WTC11 (cell line): Measurements from ENCODE around the gene MACO1. TPM values are rescaled to one million over a fixed set of nuclear protein-coding genes. Genes with fewer than 3 reads are reported as not detected.

Experiments used
- ATAC-seq: fragments of 200-7000 bp; cut with Tn5 transposase; 2 replicates; pipeline ENCODE4 v1.10.0; 2021; ENCODE audit warnings: mild to moderate bottlenecking, moderate library complexity
- CTCF ChIA-PET: fragments of 300-600 bp; sonication (Branson Sonifier 250); formaldehyde crosslinking; loops from one replicate; lab custom pipeline; 2021; ENCODE audit warnings: antibody characterized with exemption; lab: Charles Lee
- POLR2A ChIA-PET: fragments of 350-600 bp; sonication (Branson Sonifier 250); formaldehyde crosslinking; loops from one replicate; lab custom pipeline; 2021; ENCODE audit warnings: antibody characterized with exemption; lab: Charles Lee
- DNase-seq: peaks from one replicate; pipeline ENCODE4 v3.0.0; 2021; ENCODE audit warnings: low spot score
- H3K27ac Mint-ChIP-seq: 2 replicates; pipeline ENCODE4 v1.8.0; 2021; ENCODE audit warnings: mixed read lengths
- H3K27me3 Mint-ChIP-seq: 2 replicates; pipeline ENCODE4 v1.8.0; 2021; ENCODE audit warnings: low read depth, mild to moderate bottlenecking, moderate library complexity, mixed read lengths
- H3K36me3 Mint-ChIP-seq: 2 replicates; pipeline ENCODE4 v1.8.0; 2021; ENCODE audit warnings: mixed read lengths
- H3K4me1 Mint-ChIP-seq: 2 replicates; pipeline ENCODE4 v1.8.0; 2022; ENCODE audit warnings: mixed read lengths
- H3K4me3 Mint-ChIP-seq: 2 replicates; pipeline ENCODE4 v1.8.0; 2021; ENCODE audit warnings: mild to moderate bottlenecking, moderate library complexity, mixed read lengths
- H3K9me3 Mint-ChIP-seq: 2 replicates; pipeline ENCODE4 v1.8.0; 2021; ENCODE audit warnings: mixed read lengths
- ARID4B ChIP-seq: sonication (generic); formaldehyde crosslinking; IDR thresholded peaks from 2 replicates; pipeline ENCODE4 v1.8.0; 2023; ENCODE audit warnings: missing genetic modification reagents, mild to moderate bottlenecking, borderline replicate concordance
- FOXP1 ChIP-seq: sonication (generic); formaldehyde crosslinking; IDR thresholded peaks from 2 replicates; pipeline ENCODE4 v1.8.0; 2022; ENCODE audit warnings: missing genetic modification reagents, mild to moderate bottlenecking, moderate library complexity, borderline replicate concordance
- GABPB1 ChIP-seq: sonication (generic); formaldehyde crosslinking; IDR thresholded peaks from 2 replicates; pipeline ENCODE4 v1.8.1; 2023; ENCODE audit warnings: mild to moderate bottlenecking, missing genetic modification reagents
- IRF1 ChIP-seq: sonication (generic); formaldehyde crosslinking; IDR thresholded peaks from 2 replicates; pipeline ENCODE4 v1.8.0; 2023; ENCODE audit warnings: missing genetic modification reagents
- JUN ChIP-seq: sonication (generic); formaldehyde crosslinking; IDR thresholded peaks from 2 replicates; pipeline ENCODE4 v1.8.0; 2023; ENCODE audit warnings: mild to moderate bottlenecking, missing genetic modification reagents
- MLX ChIP-seq: sonication (generic); formaldehyde crosslinking; IDR thresholded peaks from 2 replicates; pipeline ENCODE4 v1.8.1; 2023; ENCODE audit warnings: mild to moderate bottlenecking, missing genetic modification reagents, moderate library complexity
- NFE2L1 ChIP-seq: sonication (generic); formaldehyde crosslinking; IDR thresholded peaks from 2 replicates; pipeline ENCODE4 v1.8.1; 2023; ENCODE audit warnings: missing genetic modification reagents
- RELA ChIP-seq: sonication (generic); formaldehyde crosslinking; IDR thresholded peaks from 2 replicates; pipeline ENCODE4 v1.8.1; 2022; ENCODE audit warnings: missing genetic modification reagents, mild to moderate bottlenecking, borderline replicate concordance
- TEAD4 ChIP-seq: sonication (generic); formaldehyde crosslinking; IDR thresholded peaks from 2 replicates; pipeline ENCODE4 v1.8.0; 2022; ENCODE audit warnings: mild to moderate bottlenecking, missing genetic modification reagents
- USF2 ChIP-seq: sonication (generic); formaldehyde crosslinking; IDR thresholded peaks from 2 replicates; pipeline ENCODE4 v1.8.1; 2023; ENCODE audit warnings: mild to moderate bottlenecking, missing genetic modification reagents, moderate library complexity
- ZNF263 ChIP-seq: sonication (generic); formaldehyde crosslinking; IDR thresholded peaks from 2 replicates; pipeline ENCODE4 v1.8.1; 2022; ENCODE audit warnings: low read depth, mild to moderate bottlenecking, moderate library complexity, missing genetic modification reagents
- ZNF317 ChIP-seq: sonication (generic); formaldehyde crosslinking; IDR thresholded peaks from 2 replicates; pipeline ENCODE4 v1.8.1; 2023; ENCODE audit warnings: low read depth, mild to moderate bottlenecking, moderate library complexity, missing genetic modification reagents, borderline replicate concordance
- ZSCAN18 ChIP-seq: fragments of 250-450 bp; sonication (Bioruptor Pico); IDR thresholded peaks from 2 replicates; pipeline ENCODE4 v2.1.2; 2022; ENCODE audit warnings: mild to moderate bottlenecking, moderate library complexity
- total RNA-seq: library from RNA; stranded (reverse); gene quantifications from 3 replicates; pipeline ENCODE4 v1.2.3, GENCODE V29; 2021
- TF ChIP-seq, protein P1 (sequence below): sonication (generic); formaldehyde crosslinking; IDR thresholded peaks from 2 replicates; pipeline ENCODE4 v1.8.1; 2022; ENCODE audit warnings: low read depth, missing genetic modification reagents, borderline replicate concordance
- TF ChIP-seq, protein P2 (sequence below): sonication (generic); formaldehyde crosslinking; IDR thresholded peaks from 2 replicates; pipeline ENCODE4 v1.8.0; 2022; ENCODE audit warnings: mild to moderate bottlenecking, missing genetic modification reagents
- TF ChIP-seq, protein P3 (sequence below): fragments of 250-450 bp; sonication (Bioruptor Pico); IDR thresholded peaks from 2 replicates; pipeline ENCODE4 v1.9.0; 2021; ENCODE audit warnings: moderate library complexity, mild to moderate bottlenecking, inconsistent platforms, borderline replicate concordance
- TF ChIP-seq, protein P4 (sequence below): fragments of 250-450 bp; sonication (Bioruptor Pico); IDR thresholded peaks from 2 replicates; pipeline ENCODE4 v1.9.0; 2021; ENCODE audit warnings: mild to moderate bottlenecking

Gene MACO1
- total RNA-seq, 1 experiment from 2014 or later: 9.5 TPM

GRCh38 chr1:25513666-25514065 lies 83.0 kb downstream of the MACO1 start:
- Mint-ChIP-seq H3K4me1 (peaks cover 10% of the 10 kb centered on the region), H3K9me3 (peaks cover 3% of the 10 kb centered on the region; the same call in 1 of the 2 replicates), H3K4me3 (no peak overlapping the region), H3K27ac (no peak overlapping the region), H3K27me3 (no peaks in the 10 kb centered on the region; the same call in 1 of the 2 replicates), H3K36me3 (no peaks in the 10 kb centered on the region)
- ATAC-seq: no peak
- TF ChIP-seq ARID4B (CRISPR knock-in tag): no peak
- no peak for TF ChIP-seq MLX (CRISPR knock-in tag)
- no peak for TF ChIP-seq ZSCAN18 (CRISPR knock-in tag)
- TF ChIP-seq TEAD4 (CRISPR knock-in tag): no peak
- no peak for TF ChIP-seq IRF1 (CRISPR knock-in tag)
- TF ChIP-seq, protein P1, sequence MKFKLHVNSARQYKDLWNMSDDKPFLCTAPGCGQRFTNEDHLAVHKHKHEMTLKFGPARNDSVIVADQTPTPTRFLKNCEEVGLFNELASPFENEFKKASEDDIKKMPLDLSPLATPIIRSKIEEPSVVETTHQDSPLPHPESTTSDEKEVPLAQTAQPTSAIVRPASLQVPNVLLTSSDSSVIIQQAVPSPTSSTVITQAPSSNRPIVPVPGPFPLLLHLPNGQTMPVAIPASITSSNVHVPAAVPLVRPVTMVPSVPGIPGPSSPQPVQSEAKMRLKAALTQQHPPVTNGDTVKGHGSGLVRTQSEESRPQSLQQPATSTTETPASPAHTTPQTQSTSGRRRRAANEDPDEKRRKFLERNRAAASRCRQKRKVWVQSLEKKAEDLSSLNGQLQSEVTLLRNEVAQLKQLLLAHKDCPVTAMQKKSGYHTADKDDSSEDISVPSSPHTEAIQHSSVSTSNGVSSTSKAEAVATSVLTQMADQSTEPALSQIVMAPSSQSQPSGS: no peak
- TF ChIP-seq JUN (CRISPR knock-in tag): no peak
- no peak for TF ChIP-seq FOXP1 (CRISPR knock-in tag)
- no peak for TF ChIP-seq ZNF263 (CRISPR knock-in tag)
- POLR2A ChIA-PET: no interaction called here
- CTCF ChIA-PET: interaction anchor here (0.8 to 2.3 kb wide), 3 partner anchors 10 to 12 kb away, joined by 3 to 10 read pairs (median 3); no protein-coding TSS in a partner anchor
- DNase-seq: no peak

GRCh38 chr1:25515033-25515432 lies 84.3 kb downstream of the MACO1 start:
- ChIA-PET CTCF (no interaction called here), POLR2A (no interaction called here)
- no peaks in the 10 kb centered on the region for H3K36me3 Mint-ChIP-seq
- peaks cover 19% of the 10 kb centered on the region for H3K4me1 Mint-ChIP-seq
- H3K27me3 Mint-ChIP-seq: no peaks in the 10 kb centered on the region; the same call in 1 of the 2 replicates
- no peak overlapping the region for H3K4me3 Mint-ChIP-seq
- H3K9me3 Mint-ChIP-seq: peaks cover 3% of the 10 kb centered on the region; the same call in 1 of the 2 replicates
- ATAC-seq (no peak), DNase-seq (no peak)
- TF ChIP-seq NFE2L1 (CRISPR knock-in tag) (no peak), USF2 (CRISPR knock-in tag) (no peak), GABPB1 (CRISPR knock-in tag) (no peak), IRF1 (CRISPR knock-in tag) (no peak), RELA (no peak), ZNF317 (CRISPR knock-in tag) (no peak)
- TF ChIP-seq, protein P2, sequence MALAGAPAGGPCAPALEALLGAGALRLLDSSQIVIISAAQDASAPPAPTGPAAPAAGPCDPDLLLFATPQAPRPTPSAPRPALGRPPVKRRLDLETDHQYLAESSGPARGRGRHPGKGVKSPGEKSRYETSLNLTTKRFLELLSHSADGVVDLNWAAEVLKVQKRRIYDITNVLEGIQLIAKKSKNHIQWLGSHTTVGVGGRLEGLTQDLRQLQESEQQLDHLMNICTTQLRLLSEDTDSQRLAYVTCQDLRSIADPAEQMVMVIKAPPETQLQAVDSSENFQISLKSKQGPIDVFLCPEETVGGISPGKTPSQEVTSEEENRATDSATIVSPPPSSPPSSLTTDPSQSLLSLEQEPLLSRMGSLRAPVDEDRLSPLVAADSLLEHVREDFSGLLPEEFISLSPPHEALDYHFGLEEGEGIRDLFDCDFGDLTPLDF (CRISPR knock-in tag): no peak
- TF ChIP-seq, protein P3, sequence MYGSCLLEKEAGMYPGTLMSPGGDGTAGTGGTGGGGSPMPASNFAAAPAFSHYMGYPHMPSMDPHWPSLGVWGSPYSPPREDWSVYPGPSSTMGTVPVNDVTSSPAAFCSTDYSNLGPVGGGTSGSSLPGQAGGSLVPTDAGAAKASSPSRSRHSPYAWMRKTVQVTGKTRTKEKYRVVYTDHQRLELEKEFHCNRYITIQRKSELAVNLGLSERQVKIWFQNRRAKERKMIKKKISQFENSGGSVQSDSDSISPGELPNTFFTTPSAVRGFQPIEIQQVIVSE (CRISPR knock-in tag): no peak
- TF ChIP-seq, protein P4, sequence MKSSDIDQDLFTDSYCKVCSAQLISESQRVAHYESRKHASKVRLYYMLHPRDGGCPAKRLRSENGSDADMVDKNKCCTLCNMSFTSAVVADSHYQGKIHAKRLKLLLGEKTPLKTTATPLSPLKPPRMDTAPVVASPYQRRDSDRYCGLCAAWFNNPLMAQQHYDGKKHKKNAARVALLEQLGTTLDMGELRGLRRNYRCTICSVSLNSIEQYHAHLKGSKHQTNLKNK (CRISPR knock-in tag): no peak
- H3K27ac Mint-ChIP-seq: no peak overlapping the region
